K562 (cell line): ENCODE measurements around the gene CHEK2. TPM values are rescaled to one million over a fixed set of nuclear protein-coding genes. Genes with fewer than 3 reads are reported as not detected.
A peak's percentile ranks its signal among the peaks of the same experiment; 100 is the strongest.

ENCODE experiments used
- AFF1 ChIP-seq, 2 experiments: fragments of 450-650 bp; IDR thresholded peaks; 2 replicates each; pipeline ENCODE4 v1.6.1; 2018; ENCODE audit warnings: mild to moderate bottlenecking in 2 of 2, low read depth in 1 of 2; ENCODE audit not compliant: partially characterized antibody in 2 of 2
- ATF7 ChIP-seq: fragments of 450-650 bp; IDR thresholded peaks from 2 replicates; pipeline ENCODE4 v1.7.1; 2014; ENCODE audit warnings: mild to moderate bottlenecking, moderate library complexity
- CHD2 ChIP-seq: IDR thresholded peaks from 2 replicates; pipeline ENCODE4 v1.6.1; 2011; ENCODE audit warnings: low read depth, low read length
- CREB1 ChIP-seq, 2 experiments: sonication (generic) in 1 of 2; formaldehyde crosslinking in 1 of 2; IDR thresholded peaks; 2 replicates each; pipeline versions ENCODE4 v1.6.1 to v1.8.0; 2012 to 2022; ENCODE audit warnings: inconsistent platforms in 1 of 2, mild to moderate bottlenecking in 1 of 2, missing genetic modification reagents in 1 of 2, moderate library complexity in 1 of 2
- HLTF ChIP-seq: fragments of 450-650 bp; IDR thresholded peaks from 2 replicates; pipeline ENCODE4 v1.6.1; 2016
- PBX2 ChIP-seq, 2 experiments: IDR thresholded peaks in 1 of 2; conservative IDR thresholded peaks in 1 of 2; 2 replicates each; pipeline ENCODE4 v1.6.1; 2016; ENCODE audit warnings: low read depth in 2 of 2, mild to moderate bottlenecking in 1 of 2, missing compliant biosample characterization in 1 of 2, missing genetic modification characterization in 1 of 2, moderate library complexity in 1 of 2
- RBM25 ChIP-seq: fragments of 200-400 bp; formaldehyde crosslinking; IDR thresholded peaks from 2 replicates; pipeline ENCODE4 v1.6.1; 2018; ENCODE audit warnings: low read length, low read depth, moderate library complexity; ENCODE audit not compliant: severe bottlenecking
- SUPT5H ChIP-seq: fragments of 450-650 bp; IDR thresholded peaks from 2 replicates; pipeline ENCODE4 v1.6.1; 2016
- TSHZ1 ChIP-seq: fragments of 250-450 bp; sonication (Bioruptor Pico); IDR thresholded peaks from 2 replicates; pipeline ENCODE4 v1.4.0; 2020; ENCODE audit warnings: mild to moderate bottlenecking, moderate library complexity
- ZBTB1 ChIP-seq: sonication (generic); formaldehyde crosslinking; IDR thresholded peaks from 2 replicates; pipeline ENCODE4 v1.8.1; 2023; ENCODE audit warnings: missing genetic modification reagents, low read depth, mild to moderate bottlenecking, borderline replicate concordance
- ZNF311 ChIP-seq: fragments of 250-450 bp; sonication (Bioruptor Pico); IDR thresholded peaks from 2 replicates; pipeline ENCODE4 v1.4.0; 2020; ENCODE audit warnings: mild to moderate bottlenecking, moderate library complexity
- ZNF511 ChIP-seq: sonication (generic); formaldehyde crosslinking; IDR thresholded peaks from 2 replicates; pipeline ENCODE4 v1.8.0; 2022; ENCODE audit warnings: mild to moderate bottlenecking, missing genetic modification reagents
- ZNF740 ChIP-seq, 3 experiments: fragments of 200-800 bp in 1 of 3; sonication (Bioruptor generic) in 1 of 3; sonication (generic) in 1 of 3; formaldehyde crosslinking in 1 of 3; IDR thresholded peaks; 2 replicates each; pipeline versions ENCODE4 v1.6.1 to v1.8.0; 2016 to 2022; ENCODE audit warnings: mild to moderate bottlenecking in 2 of 3, missing compliant biosample characterization in 2 of 3, missing genetic modification characterization in 2 of 3, missing genetic modification reagents in 1 of 3
- polyA plus RNA-seq, 8 experiments: library from polyadenylated mRNA; depleted of rRNA in 4 of 8; stranded (reverse) in 5 of 8; unstranded in 3 of 8; fragments of >200 nt; fragmentation: Nextera tagmentation in 2 of 8; fragmentation: Illumina TruSeq in 1 of 8; extraction: Ambion mirVana in 2 of 8; extraction: Trizol in 1 of 8; gene quantifications; 2 replicates each; pipeline versions ENCODE4 v1.2.1 to v1.2.3, GENCODE V29; 2011 to 2014; ENCODE audit warnings: inconsistent platforms in 1 of 8, missing spikeins in 1 of 8
- total RNA-seq, 7 experiments: library from RNA; depleted of rRNA in 6 of 7; stranded (reverse); fragments of >200 nt in 6 of 7; fragmentation: Illumina TruSeq in 2 of 7; extraction: Trizol in 2 of 7; gene quantifications; 2 replicates each; pipeline versions ENCODE4 v1.2.1 to v1.2.3, GENCODE V29; 2011 to 2021; ENCODE audit warnings: low replicate concordance in 1 of 7

The CHEK2 gene
- total and polyA plus RNA-seq, 9 of the 15 experiments (the other 6 are each of a cell fraction or from before 2014, with no cell fraction given), result 28.7 to 102 (median 58.0) TPM

- TF ChIP-seq PBX2 (CRISPR knock-in tag; IDR thresholded peaks at IDR 0.05; ENCODE audit: low read depth), result no peak
- TF ChIP-seq PBX2 (tag; conservative IDR thresholded peaks at IDR 0.05; ENCODE audit: low read depth), result no peak
- peak; percentile 70 for TF ChIP-seq SUPT5H
- peak; percentile 91 for TF ChIP-seq ZNF740 (CRISPR knock-in tag; IDR thresholded peaks at IDR 0.05)
- peak in 1 of 2 experiments; percentile 56; a peak in 1 of 4 replicates for TF ChIP-seq ZNF740 (tag; IDR thresholded peaks at IDR 0.05)
- TF ChIP-seq RBM25, result peak; percentile 49
- TF ChIP-seq AFF1 (IDR thresholded peaks at IDR 0.05; ENCODE audit: low read depth in 1 of 2, partially characterized antibody in 2 of 2), result peak in 1 of 2 experiments; percentile 86
- TF ChIP-seq ZBTB1 (CRISPR knock-in tag), result 0 out of 2 replicates have a peak, but pooled peaks have one; percentile 28
- TF ChIP-seq ZNF511 (CRISPR knock-in tag), result no peak
- TF ChIP-seq HLTF, result 0 out of 2 replicates have a peak, but pooled peaks have one; percentile 32
- TF ChIP-seq TSHZ1 (CRISPR knock-in tag), result no peak
- peak; percentile 81 for TF ChIP-seq ATF7
- TF ChIP-seq CREB1 (IDR thresholded peaks at IDR 0.05), result peak; percentile 67
- peak; percentile 87 for TF ChIP-seq CREB1 (CRISPR knock-in tag; IDR thresholded peaks at IDR 0.05)
- TF ChIP-seq ZNF311 (CRISPR knock-in tag), result no peak
- peak; percentile 66; the same call in 1 of the 2 replicates for TF ChIP-seq CHD2
Measured at GRCh38 chr22:28741785-28742561, at the start of gene CHEK2, which contains the start of gene HSCB (continued).
